HG03159 (cell line): ENCODE data around the gene RAB43.
"Not testable (repeated sequence)": the region's sequence is repeated elsewhere in the genome, so short reads cannot be mapped to it uniquely, and the experiment has no call there.

Experiments
- ATAC-seq: cut with Tn5 transposase; IDR thresholded peaks from one replicate; pipeline ENCODE4 v1.9.1; 2021; ENCODE audit warnings: mild to moderate bottlenecking, moderate library complexity; ENCODE audit not compliant: unreplicated experiment

The RAB43 gene

DNA sequence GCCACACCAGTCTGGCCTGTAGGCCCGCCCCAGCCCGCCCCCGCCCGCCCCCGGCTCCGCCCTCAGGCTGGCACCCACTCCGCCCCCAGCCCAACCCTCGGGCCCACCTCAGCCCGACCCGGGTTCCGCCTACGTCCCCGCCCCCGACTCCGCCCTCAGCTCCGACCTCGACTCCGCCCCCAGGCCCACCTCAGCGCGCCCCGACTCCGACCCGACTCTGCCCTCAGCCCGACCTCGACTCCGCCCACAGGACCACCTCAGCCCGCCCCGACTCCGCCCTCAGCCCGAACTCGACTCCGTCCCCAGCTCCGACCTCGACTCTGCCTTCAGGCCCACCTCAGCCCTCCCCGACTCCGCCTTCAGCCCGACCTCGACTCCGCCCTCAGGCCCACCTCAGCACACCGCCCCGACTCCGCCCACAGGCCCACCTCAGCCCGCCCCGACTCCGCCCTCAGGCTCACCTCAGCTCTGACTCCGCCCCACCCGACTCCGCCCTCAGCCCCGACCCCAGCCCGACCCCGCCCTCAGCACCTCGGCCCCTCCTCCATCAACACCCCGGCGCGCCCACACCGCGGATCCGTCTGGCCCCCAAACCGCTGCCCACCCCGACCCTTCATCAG lies at the start of gene RAB43:
Gene RAB43 (minus strand): TSS at position 13 of the 620 bp plus-strand sequence. CDS start 315 bp downstream, outside the sequence.
- ATAC-seq, result peak; percentile 36

DNA sequence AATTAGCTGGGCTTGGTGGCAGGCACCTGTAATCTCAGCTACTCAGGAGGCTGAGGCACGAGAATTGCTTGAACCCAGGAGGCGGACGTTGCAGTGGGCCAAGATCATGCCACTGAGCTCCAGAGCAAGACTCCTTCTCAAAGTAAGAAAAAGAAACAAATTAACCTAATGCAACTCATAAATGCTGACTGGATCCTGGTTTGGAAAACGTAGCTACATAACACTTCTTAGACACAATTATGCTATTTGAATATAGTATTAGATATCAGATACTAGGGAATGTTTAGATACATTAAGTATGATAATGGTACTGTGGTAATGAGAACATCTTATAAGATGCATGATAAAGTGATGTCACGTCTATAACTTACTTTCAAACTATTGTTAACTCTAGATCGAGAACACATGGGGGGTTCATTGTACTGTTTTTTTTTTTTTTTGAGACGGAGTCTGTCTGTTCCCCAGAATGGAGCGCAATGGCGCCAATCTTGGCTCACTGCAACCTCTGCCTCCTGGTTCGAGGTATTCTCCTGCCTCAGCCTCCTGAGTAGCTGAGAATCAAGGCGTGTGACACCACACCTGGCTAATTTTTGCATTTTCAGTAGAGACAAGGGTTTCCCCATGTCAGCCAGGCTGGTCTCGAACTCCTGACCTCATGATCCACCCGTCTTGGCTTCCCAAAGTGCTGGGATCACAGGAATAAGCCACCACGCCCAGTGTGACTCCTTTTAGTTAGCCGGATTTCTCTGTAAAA lies 45.2 kb upstream of the RAB43 start:
- no peak for ATAC-seq

DNA sequence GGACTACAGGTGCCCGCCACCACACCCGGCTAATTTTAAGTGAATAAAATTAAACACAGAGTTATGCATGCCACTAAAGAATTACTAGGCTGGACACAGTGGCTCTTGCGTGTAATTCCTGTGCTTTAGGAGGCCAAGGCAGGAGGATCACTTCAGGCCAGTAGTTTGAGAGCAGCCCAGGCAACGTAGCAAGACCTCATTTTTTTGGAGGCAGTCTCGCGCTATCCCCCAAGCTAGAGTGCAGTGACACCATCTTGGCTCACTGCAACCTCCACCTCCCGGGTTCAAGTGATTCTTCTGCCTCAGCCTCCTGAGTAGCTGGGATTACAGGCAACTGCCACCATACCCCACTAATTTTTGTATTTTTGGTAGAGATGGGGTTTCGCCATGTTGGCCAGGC lies 44.0 kb upstream of the RAB43 start:
- not testable (repeated sequence) for ATAC-seq

DNA sequence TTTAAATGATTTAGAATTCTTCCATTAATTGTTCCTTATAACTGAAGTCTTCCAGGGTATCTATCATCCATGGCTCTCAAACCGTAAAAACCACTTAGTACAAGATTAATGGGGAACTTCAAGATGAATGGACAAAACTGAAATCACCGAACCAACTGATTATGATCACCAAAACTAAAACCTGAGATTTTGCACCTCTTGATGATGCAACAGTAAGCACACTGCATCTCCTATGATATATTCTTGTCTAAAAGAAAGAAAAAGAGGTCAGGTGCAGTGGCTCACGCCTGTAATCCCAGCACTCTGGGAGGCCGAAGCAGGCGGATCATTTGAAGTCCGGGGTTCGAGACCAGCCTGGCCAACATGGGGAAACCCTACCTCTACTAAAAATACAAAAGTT lies 42.9 kb upstream of the RAB43 start:
- no peak for ATAC-seq

DNA sequence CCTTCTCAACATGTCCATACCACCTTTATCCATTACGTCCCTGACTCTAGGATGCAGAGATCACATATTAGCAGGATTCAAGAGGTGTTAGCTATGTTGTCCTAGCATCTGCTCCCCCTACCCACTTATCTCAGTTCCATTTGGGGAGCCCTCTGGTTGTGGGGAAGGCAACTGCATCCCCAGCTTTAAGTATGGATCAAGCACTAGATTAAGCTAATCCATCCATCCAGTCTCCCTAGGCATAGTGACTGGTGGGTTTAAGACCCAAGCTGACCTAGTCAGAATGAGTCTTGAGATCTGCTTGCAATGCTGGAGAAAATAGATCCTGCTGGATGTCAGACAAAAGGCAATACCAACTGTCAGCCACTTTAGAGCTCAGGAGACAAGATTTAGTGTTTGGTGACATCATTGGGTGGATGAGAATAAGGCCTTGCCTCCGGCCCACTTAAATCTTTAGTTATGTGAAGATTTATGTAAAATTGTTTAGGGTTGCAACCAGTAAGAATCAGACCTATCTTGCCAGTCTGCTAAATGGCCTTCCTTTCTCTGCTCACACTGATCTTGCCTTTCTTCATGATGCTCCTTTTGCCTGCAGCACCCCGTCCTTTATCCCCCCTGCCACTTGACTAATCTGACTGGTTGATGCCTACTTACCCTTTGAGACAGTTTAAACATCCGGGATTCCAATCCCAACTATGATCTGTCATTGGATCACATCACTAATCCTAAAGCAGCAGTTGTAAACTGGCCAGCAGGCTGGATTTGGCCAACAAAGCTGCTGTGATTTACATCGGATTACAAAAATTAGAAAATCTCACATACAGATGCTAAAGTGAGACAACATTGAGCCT lies 41.4 kb upstream of the RAB43 start:
- no peak for ATAC-seq

DNA sequence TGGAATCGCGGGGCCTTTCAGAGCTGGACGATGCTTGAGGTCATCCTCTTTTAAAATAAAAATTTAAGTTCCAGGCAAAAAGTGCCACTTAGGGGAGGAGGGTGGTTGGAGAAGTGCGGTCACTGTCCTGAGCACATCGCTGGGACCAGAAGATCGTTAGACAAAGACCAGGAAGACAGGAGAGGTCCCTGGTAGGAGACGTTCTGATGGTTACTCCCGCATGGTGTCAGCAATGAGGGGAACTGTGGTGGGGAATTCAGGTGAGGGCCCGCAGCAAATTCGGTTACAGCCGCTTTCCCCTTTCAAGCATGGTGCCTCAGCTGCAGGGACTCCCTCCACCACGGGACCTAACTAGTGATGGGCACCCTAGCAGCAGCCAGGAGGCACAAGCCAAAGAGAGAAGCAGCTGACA lies 40.3 kb upstream of the RAB43 start:
- ATAC-seq, result no peak

DNA sequence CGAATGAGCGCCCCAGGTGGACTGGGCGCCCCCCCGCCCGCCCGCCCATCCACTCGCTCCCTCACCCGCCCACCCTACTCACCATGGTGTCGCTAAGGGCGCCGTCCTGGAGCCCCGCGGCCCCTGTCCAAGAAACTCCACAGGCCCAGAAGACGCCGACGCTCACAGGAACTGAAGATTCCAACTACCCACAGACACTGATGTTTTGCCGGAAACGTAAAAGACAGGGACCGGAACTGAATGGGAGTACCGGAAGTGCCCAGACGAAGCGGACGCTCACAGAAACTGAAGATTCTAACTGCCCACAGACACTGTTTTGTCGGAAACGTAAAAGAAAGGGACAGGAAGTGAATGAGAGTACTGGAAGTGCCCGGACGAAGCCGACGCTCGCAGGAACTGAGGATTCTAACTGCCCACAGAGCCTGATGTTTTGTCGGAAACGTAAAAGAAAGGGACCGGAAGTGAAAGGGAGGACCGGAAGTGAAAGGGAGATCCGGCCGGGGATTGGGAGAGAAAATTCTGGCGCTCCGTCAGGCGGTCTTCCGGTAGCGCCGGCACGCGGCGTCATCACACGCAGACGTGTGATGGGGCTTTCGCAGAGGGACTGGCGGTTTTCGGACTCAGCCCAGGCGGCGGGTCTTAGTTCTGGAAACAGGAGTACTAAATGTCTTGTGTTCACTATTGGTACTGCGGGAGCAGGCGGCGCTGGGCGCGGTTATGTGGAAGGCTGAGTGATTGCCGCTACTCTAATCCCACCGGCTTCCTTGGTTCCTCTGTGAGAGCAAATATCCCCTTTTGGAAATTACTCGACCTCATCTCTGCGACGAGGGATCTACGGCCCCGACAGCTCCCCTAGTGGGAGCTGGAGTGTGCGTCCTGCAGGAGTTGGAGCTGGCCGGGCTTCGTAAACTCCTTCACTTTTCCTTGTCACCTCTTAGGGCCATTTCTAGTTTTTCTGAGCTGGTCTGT lies 39.6 kb upstream of the RAB43 start, which contains the start of gene ISY1:
Gene ISY1 (minus strand): TSS at position 173 of the 969 bp plus-strand sequence. CDS start 88 bp downstream, at position 85.
- peak; percentile 78 for ATAC-seq

DNA sequence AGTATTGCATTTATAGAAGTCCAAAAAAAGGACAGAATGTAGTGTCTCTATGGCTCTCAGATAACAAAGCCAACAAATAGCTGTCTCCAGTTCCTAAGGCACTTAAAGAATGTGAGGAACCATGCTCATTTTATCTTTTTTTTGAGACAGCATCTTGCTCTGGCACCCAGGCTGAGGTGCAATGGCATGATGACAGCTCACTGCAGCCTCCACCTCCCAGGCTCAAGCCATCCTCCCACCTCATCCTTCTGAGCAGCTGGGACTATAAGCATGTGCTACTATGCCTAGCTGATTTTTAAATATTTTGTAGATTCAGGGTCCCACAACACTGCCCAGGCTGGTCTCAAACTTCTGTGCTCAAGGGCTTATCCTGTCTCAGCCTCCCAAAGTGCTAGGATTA lies 23.2 kb upstream of the RAB43 start:
- no peak for ATAC-seq

DNA sequence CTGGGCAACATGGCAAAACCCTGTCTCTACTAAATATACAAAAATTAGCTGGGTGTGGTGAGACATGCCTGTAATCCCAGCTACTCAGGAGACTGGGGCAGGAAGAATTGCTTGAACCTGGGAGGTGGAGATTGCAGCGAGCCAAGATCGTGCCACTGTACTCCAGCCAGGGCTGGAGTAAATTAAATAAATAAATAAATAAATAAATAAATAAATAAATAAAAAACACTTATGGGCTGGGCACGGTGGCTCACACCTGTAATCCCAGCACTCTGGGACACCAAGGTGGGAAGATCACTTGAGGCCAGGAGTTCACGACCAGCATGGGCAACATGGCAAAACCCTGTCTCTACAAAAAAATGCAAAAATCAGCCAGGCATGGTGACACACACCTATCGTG lies 19.4 kb upstream of the RAB43 start:
- not testable (repeated sequence) for ATAC-seq

DNA sequence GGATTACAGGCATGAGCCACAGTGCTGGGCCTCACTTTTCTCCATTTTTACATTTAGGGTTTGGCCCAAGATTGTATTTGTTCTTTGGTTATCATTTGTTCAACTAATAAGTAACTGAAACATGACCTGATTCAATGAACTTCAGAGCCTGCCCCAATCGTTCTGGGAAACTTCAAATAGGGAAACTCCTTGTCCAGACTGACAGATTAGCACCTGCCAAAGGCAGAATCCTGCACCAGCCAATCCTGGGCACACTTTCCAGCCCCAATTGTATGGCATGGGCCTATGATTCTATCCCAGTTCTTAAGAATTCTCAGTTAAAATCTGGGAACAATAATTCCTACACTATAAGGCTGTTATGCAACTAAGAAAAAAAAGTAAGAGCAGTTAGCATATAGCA lies 18.3 kb upstream of the RAB43 start:
- ATAC-seq, result no peak

DNA sequence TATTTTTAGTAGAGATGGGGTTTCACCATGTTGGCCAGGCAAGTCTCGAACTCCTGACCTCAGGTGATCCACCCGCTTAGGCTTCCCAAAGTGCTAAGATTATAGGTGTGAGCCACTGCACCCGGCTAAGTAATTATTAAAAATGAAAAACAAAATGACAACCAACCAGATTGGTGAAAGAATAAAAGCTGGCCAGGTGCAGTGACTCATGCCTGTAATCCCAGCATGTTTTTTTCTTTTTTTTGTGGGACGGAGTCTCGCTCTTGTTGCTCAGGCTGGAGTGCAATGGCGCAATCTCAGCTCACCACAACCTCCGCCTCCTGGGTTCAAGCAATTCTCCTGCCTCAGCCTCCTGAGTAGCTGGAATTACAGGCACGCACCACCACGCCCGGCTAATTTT lies 14.7 kb upstream of the RAB43 start:
- not testable (repeated sequence) for ATAC-seq

DNA sequence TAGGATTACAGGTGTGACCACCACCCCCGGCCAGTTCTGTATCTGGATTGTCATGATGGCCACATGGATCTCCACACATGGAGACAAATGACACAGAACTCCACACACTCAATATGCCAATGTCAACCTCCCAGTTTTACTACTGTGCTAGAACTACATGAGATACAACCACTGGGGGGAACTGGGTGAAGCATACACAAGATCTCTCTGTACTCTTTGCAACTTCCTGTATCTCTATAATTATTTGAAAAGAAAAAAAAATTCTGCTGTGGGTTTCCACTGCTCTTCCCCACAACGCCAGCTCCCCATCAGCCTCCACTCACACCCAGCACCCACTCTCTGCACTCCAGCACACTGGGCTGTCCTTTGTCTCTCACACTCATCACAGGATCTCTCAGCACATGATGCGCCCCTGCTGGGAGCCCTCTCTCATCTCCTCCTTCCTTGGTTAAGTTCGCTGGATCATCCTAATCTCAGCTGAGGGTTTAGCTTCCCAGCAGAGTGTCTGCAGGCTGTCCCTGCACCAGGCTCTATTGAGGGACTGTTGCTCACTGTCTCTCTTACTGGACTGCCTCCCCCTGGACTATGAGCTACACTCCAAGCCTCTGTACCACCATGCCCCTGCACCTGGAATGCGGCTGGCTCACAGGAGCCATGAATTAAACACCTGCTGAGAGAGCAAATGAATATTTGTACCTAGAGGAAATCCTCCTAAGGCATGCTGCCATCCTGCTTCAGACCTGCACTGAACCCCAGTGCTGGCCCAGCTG lies 10.7 kb upstream of the RAB43 start:
- no peak for ATAC-seq

DNA sequence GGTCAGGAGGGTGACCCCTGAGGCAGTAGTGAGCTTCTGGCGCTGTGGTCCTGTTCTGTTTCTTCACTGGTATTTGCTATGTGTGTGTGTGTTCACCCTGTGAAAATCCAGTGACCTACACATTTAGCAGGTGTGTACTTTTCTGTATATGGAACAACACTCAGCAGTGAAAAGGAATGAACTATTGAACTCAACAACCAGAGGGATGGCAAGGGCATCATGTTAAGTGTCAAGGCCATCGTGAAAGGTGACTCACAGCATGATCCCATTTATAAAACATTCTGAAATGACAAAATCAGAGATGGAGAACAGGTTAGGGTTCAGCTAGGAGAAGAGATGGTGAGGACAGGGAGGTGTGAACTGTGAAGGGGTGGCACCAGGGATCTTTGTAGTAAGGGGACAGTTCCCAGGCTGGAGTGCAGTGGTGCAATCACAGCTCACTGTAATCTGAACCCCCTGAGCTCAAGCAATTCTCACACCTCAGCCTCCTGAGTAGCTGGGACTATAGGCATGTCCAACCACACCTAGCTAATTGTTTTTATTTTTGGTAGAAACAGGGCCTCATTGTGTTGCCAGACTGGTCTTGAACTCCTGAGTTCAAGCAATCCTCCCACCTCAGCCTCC lies 10.0 kb upstream of the RAB43 start:
- ATAC-seq, result no peak

DNA sequence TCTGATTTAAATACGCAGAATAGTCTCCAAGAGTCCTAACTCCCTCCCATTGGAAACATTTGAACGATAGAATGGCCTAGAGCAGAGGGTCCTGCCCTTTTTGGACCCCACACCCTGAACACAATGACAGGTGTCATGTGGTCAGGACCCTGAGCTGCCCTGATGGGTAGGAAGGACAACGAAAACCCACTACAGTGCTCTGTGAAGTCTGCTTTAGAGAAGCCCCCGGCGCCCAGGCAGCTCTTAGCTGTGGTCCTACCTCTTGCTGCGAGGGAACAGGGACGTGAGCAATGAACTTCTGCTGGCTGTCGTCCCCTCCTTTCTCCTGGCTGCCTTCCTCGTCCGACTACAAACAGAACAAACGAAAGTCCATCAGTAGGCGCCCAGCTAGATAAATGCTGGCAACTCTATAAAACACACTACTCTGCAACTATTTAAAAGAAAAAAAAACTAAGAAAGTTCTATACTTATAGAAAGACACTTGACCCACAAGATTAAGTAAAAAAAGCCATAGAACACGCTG lies 8.7 kb upstream of the RAB43 start:
- ATAC-seq, result no peak

DNA sequence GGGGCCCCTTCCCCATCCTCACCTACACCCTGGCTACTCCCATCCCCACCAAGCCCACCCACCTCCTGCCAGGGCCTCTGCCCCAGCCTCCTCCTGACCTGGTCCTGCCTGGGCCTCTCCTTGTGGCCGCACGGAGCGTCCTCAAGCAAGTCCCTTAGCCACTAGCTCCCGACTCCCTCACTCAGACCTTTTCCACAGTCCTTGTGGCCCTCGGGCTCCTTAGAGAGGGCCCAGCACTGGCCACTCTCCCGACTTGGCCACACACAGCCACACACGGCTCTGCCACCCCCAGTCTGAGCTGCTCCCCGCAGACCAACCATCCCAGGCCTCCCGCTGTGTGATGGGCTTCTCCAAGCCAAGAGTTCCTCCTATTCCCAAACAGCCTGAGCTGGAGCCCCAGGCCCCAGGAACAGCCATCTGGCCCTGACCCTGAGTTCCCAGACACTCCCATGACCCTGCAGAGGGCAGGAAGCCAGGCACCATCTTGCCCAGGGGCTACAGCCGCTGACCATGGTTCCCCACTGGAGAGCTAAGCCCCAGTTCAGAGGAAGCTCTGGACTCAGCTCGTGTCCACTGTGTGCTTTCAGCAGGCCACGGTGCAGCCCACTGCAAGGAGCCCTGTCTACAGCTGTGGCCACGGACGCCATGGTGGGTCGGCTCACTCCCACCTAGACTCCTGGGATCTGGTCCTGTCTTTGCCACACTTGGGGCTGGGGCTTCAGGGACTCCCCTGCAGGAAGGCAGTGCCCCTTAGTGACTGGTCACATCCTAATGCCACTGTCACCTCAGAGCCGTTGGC lies 7.0 kb upstream of the RAB43 start:
- ATAC-seq, result no peak

DNA sequence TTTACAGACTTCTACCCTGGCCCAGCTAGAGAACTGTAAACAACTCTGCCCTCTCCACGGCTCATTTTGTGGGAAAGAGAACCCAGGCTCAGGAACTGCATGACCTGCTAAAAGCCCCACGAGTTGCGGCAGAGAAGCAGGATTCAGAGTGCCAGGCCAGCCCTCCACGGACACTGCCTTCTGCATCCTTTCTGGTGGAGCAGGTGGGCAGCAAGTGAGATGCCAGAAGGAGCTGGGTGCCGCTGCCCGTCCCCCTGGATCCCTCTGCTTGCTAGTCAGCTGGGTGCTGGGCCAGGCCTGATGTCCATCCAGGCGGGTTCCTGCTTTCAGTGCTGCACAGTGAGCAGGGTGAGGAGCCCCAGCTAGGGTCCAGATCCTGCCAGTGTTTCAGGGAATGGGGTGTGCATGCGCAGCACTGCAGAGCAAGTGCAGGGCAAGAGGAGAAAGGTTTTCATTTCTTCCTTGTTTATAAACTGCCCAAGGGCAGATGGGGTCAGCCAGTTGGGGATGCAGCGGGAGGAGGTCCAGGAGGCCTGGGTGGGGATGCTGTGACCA lies 5.2 kb upstream of the RAB43 start:
- no peak for ATAC-seq

DNA sequence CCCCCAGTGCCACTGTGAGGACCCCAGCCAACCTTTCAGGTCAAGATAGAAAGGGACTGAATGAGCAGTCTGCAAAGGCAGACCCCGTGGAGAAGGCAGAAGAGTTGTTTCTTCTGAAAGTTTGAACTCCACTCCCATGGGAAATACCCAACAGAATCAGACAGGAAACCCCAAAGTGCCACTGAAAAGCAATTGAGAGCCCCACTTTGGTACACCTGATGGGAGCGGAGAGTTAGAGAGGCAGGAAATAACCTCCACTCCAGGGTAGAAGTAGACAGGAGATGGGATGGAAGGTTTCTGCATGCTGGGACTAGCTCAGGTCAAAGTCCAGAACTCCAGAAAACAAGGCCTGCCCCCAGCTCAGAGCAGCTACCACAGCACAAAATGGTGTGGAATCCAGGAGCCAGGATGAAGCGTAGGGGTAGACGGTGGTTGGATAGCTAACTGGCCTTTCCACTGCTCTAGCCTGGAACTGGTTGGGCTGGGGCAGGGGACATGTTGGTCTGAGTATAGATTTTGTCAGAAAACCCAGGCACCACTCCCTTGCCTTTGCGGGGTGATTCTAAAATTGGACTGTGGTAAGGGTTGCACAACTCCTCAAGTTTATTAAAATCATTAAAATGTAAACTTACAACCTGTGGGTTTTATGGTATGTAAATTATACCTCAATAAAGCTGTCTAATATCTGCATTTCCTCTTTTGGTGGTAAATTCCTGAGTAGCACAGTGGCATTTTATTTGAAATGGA lies 1.9 kb upstream of the RAB43 start:
- ATAC-seq, result no peak
